Bone marrow (tissue), 2 donors: ENCODE data around the gene OR1M1.
"Not testable (repeated sequence)": the region's sequence is repeated elsewhere in the genome, so short reads cannot be mapped to it uniquely, and the experiment has no call there.

ENCODE experiments used
- DNase-seq, 2 donors: peaks; one replicate each; lab custom pipeline; 2025; lab: John Stamatoyannopoulos, UW

Gene OR1M1, protein sequence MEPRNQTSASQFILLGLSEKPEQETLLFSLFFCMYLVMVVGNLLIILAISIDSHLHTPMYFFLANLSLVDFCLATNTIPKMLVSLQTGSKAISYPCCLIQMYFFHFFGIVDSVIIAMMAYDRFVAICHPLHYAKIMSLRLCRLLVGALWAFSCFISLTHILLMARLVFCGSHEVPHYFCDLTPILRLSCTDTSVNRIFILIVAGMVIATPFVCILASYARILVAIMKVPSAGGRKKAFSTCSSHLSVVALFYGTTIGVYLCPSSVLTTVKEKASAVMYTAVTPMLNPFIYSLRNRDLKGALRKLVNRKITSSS

DNA sequence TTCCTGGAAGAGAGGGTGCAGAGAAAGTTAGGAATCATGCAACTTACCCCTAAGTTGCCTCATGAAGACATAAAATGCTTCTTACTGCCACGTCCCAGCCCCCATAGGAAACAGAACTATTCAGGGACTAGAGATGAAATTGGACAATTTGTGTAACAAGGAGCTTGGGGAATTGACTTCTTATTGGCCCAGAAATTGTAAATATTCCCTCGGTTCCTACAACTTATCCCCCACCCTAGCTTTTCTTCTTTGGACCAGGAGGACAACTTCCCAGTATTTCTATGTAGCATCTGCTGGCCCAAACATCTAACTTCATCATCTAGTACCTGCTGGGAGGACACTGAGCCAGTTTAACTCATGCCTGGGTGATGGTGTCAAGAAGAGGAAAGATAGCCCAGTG, at the start of gene OR1M1:
TSS of gene OR1M1 (plus strand) at position 301 of the 400 bp plus-strand sequence. CDS start 6,184 bp downstream, outside the sequence.
- no peak for DNase-seq

GRCh38 chr19:9037400-9038062, 49.3 kb upstream of the OR1M1 start:
- no peak for DNase-seq

DNA sequence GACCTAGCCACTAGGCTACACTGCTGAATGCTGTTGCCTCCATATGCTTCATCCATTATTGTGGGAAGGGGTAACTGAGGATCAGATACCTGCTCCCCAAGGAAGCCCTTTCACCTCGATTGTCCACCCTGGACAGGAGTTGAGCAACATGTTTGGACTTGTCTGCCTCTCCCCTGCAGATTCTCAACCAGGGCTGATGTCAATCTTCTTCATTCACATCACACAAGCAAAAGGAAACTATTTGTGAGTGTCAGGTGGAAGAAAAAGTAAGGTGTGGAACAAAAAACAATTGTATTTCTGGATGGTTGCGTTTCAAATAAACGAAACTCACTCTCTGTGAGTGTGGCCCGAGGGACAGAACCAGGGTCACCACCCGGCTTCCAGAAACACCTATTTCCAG, 47.1 kb upstream of the OR1M1 start:
- no peak for DNase-seq

GRCh38 chr19:9040131-9040530, 46.7 kb upstream of the OR1M1 start:
- no peak for DNase-seq

DNA sequence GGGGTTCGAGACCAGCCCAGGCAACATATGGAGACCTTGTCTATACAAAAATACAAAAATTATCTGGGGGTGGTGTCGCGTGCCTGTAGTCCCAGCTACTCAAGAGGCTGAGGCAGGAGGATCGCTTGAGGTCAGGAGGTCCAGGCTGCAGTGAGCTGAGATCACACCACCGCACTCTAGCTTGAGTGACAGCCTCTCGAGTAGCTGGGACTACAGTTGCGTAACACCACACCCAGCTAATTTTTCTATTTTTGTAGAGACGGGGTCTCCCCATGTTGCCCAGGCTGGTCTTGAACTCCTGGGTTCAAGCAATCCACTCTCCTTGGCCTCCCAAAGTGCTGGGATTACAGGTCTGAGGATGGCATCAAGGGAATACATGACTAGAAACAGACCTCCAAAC, 45.8 kb upstream of the OR1M1 start:
- no peak for DNase-seq

DNA sequence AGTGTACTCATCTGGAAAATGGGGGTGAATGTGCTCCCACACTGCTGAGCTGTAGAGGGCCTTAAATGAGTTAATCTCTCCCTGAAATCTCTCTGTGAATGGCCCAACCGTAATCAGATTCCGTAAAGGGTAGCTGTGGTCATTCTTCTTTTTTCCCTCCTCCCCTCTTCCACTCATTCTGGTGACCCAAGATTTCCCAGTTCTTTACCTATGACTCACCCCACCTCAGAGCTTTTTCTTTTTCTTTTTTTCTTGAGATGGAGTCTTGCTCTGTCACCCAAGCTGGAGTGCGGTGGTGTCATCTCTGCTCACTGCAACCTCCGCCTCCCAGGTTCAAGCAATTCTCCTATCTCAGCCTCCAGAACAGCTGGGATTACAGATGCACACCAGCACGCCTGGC, 43.3 kb upstream of the OR1M1 start:
- DNase-seq, result no peak

DNA sequence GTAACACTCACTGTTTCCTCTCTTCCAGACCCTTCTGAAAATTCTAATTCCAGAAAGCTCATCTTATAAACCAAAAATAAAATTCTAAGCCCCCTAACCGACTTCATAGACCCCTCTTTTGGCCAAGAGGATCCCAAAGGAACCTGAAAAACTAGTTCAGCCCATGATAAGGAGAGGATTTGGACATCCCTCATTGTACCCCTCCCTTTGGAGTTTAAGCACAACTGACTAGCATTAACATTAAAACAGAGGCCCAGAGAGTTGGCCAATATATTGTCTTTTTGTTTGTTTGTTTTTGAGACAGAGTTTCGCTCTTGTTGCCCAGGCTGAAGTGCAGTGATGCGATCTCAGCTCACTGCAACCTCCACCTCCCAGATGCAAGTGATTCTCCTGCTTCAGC, 42.4 kb upstream of the OR1M1 start:
- no peak for DNase-seq

- DNase-seq, result no peak
These were observed 40.2 kb upstream of the OR1M1 start for GRCh38 chr19:9046694-9047093.

DNA sequence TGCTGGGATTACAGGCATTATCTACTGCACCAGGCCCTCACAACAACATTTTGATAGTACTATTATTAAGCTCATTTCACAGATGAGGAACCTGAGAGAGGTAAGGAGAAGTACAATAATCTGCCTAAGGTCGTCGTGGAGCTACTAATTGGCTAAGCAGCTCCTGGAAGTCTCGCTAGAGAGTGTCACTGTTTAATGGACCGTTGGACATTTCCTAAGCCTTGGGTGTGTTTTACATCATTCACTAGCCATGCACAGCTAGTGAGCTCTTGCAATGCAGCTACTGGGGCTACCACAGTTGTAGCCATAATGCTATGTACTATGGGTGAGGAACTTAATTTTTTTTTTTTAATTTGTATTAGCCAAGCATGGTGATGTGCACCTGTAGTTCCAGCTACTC, 34.0 kb upstream of the OR1M1 start:
- no peak for DNase-seq

GRCh38 chr19:9053674-9054073, 33.2 kb upstream of the OR1M1 start:
- DNase-seq, result not testable (repeated sequence)

- DNase-seq, result no peak
These were observed 32.7 kb upstream of the OR1M1 start for GRCh38 chr19:9054207-9054606.

GRCh38 chr19:9054765-9055164, 32.1 kb upstream of the OR1M1 start:
- no peak for DNase-seq

GRCh38 chr19:9056131-9056530, 30.7 kb upstream of the OR1M1 start:
- not testable (repeated sequence) for DNase-seq

DNA sequence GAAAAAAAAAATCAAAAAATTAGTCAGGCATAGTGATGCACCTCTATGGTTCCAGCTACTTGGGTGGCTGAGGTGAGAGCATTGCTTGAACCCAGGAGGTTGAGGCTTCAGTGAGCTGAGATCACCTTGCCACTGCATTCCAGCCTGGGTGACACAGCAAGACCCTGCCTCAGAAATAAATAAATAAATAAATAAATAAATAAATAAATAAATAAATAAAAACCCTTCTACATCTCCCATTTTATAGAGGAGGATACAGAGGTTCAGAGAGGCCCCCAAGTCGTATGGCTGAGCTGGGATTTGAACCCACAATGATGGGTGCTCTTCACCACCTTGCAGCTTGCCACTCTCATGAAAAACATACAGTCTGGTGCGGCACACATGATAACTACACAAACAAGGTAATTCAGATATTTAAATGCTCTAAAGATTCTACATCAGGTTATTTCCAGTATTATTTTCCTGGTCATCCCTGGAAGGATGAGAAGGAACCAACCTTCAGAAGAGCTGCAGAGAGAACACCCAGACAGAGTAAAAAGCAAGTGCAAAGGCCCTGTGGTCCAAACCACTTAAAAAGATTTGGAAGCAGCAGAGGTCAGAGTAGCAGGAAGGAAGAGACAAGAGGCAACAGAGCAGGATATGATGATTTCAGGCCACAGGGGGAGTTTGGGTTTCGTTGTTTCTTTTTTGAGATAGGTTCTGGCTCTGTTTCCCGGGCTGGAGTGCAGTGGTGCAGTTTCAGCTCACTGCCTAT, 29.2 kb upstream of the OR1M1 start:
- no peak for DNase-seq

DNA sequence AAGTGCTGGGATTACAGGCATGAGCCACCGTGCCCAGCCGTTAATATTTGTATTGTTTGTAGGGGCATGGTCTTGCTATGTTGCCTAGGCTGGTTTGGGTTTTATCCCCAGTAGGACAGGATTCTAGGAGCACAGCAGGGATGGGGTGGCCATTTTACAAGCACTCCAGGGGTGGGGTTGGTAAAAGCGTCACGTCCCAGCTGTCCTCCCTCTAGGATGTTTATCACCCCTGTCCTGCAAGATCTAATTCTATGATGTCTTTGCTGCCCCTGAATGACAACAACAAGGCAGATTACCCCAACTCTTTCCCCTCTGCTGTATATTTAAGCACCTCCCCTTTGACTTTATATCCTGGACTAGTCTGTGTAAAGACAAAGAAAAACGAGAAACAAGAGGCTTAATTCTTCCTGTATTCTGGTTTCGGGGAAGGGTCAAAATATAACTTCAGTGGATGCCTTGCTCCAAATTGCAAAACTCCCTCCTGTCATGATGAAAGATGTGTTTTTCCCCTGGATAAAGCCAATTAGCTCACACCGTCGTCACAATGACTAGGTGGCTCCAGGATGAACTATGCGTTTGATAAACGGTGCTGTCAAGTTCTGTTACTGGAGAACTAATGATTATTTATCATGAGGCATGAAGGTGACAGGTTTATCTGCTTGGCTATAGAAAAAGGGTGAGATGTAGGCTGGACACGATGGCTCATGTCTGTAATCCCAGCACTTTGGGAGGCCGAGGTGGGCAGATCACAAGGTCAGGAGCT, 27.8 kb upstream of the OR1M1 start:
- no peak for DNase-seq

DNA sequence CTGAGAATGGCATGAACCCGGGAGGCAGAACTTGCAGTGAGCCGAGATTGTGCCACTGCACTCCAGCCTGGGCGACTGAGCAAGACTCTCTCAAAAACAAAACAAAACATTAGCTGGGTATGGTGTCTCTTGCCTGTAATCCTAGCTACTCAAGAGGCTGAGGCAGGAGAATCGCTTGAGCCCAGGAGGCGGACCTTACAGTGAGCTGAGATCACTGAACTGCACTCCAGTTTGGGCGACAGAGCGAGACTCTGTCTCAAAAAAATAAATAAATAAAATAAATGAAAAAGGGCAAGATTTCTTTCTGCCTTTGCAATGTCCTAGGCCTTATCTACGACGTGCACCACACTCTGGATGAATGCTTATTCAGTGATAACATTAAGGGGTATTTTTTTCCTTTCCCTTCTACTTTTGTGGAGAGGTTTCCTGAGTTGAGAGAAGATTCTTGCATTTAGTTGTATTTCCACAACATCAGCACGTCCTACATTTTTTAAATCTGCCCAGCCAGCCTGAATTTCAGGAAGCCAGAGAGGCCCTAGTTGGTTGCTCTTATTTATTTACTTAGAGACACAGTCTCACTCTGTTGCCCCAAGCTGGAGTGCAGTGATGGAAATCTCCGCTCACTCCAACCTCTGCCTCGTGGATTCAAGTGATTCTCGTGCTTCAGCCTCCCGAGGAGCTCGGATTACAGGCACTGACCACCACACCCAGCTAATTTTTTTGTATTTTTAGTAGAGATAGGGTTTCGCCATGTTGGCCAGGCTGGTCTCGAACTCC, 26.1 kb upstream of the OR1M1 start:
- no peak for DNase-seq

DNA sequence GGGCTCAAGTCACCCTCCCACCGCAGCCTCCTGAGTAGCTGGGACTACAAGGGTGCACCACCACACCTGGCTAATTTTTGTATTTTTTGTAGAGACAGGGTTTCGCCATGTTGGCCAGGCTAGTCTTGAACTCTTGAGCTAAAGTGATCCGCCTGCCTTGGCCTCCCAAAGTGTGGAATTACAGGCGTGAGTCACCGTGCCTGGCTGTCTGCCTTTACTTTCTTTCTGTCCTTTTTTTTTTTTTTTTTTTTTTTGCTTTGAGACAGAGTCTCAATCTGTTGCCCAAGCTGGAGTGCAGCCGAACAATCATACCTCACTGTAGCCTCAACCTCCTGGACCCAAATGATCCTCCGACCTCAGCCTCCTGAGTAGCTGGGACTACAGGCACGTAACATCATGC, 25.0 kb upstream of the OR1M1 start:
- DNase-seq, result no peak

- no peak for DNase-seq
These were observed 21.3 kb upstream of the OR1M1 start for GRCh38 chr19:9065457-9066014.

DNA sequence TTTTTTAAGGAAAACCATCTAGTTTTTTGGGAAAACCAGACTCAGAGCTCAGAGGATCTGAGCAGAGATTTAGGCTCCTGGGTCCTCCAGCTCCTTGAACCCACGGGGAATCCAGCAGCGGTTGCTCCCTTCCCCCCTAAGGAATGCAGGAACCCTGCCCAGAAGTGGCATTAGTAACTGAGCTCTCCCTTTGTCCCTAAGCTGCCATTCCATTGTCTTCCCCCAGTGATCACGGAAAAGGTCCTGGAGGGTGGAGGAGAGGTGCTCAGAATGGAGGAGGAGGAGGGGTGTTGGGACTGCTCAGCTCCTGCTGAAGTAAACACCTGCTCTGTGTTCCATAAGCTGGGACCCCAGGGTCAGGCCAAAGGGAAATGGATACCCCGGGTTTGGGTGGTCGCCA, 16.8 kb upstream of the OR1M1 start:
- no peak for DNase-seq

- DNase-seq, result not testable (repeated sequence)
These were observed 15.1 kb upstream of the OR1M1 start for GRCh38 chr19:9071720-9072119.

GRCh38 chr19:9073806-9074205, 13.1 kb upstream of the OR1M1 start:
- no peak for DNase-seq
